H9 (cell line): ENCODE measurements around the gene RANBP17. TPM values are rescaled to one million over a fixed set of nuclear protein-coding genes. Genes with fewer than 3 reads are reported as not detected.

Experiments used
- DNase-seq: peaks from one replicate; pipeline ENCODE4 v3.0.0-alpha.2; 2017
- H2AFZ ChIP-seq: one replicate; pipeline ENCODE4 v1.6.1; 2013; ENCODE audit warnings: mild to moderate bottlenecking, low read length, control low read depth, moderate library complexity
- H2AK5ac ChIP-seq: 2 replicates; pipeline ENCODE4 v1.6.1; 2013; ENCODE audit warnings: low read length, control low read depth, mixed read lengths; ENCODE audit not compliant: insufficient read length
- H2BK120ac ChIP-seq: one replicate; pipeline ENCODE4 v1.6.1; 2013; ENCODE audit warnings: low read depth, mild to moderate bottlenecking, low read length, control low read depth, inconsistent platforms; ENCODE audit not compliant: poor library complexity, severe bottlenecking
- H2BK12ac ChIP-seq: 2 replicates; pipeline ENCODE4 v1.6.1; 2013; ENCODE audit warnings: low read length, control low read depth, mixed read lengths, low read depth; ENCODE audit not compliant: insufficient read length
- H2BK15ac ChIP-seq: 2 replicates; pipeline ENCODE4 v1.6.1; 2013; ENCODE audit warnings: low read depth, low read length, control low read depth
- H2BK20ac ChIP-seq: one replicate; pipeline ENCODE4 v1.6.1; 2013; ENCODE audit warnings: low read depth, mild to moderate bottlenecking, low read length, control low read depth, inconsistent platforms; ENCODE audit not compliant: poor library complexity, severe bottlenecking
- H2BK5ac ChIP-seq: 2 replicates; pipeline ENCODE4 v1.6.1; 2013; ENCODE audit warnings: low read length, control low read depth, mixed read lengths; ENCODE audit not compliant: insufficient read length
- H3K14ac ChIP-seq: 2 replicates; pipeline ENCODE4 v1.6.1; 2013; ENCODE audit warnings: low read length, control low read depth; ENCODE audit not compliant: insufficient read depth
- H3K18ac ChIP-seq: 2 replicates; pipeline ENCODE4 v1.6.1; 2013; ENCODE audit warnings: low read depth, mild to moderate bottlenecking, mixed read lengths, low read length, control low read depth; ENCODE audit not compliant: insufficient read length
- H3K23ac ChIP-seq: 2 replicates; pipeline ENCODE4 v1.6.1; 2013; ENCODE audit warnings: low read length, control low read depth, mixed read lengths, low read depth; ENCODE audit not compliant: insufficient read length
- H3K23me2 ChIP-seq: 2 replicates; pipeline ENCODE4 v1.6.1; 2013; ENCODE audit warnings: low read depth, mild to moderate bottlenecking, mixed read lengths, low read length, control low read depth; ENCODE audit not compliant: insufficient read length, poor library complexity, severe bottlenecking
- H3K27ac ChIP-seq: 2 replicates; pipeline ENCODE4 v1.5.1; 2013; ENCODE audit warnings: low read length, control low read depth, mixed read lengths, low read depth; ENCODE audit not compliant: insufficient read length
- H3K27me3 ChIP-seq: 2 replicates; pipeline ENCODE4 v1.6.1; 2013; ENCODE audit warnings: low read length, control low read depth, inconsistent platforms; ENCODE audit not compliant: insufficient read depth
- H3K4ac ChIP-seq: 2 replicates; pipeline ENCODE4 v1.6.1; 2013; ENCODE audit warnings: low read depth, mild to moderate bottlenecking, control low read depth, inconsistent platforms, low read length, moderate library complexity
- H3K4me1 ChIP-seq: 2 replicates; pipeline ENCODE4 v1.6.1; 2013; ENCODE audit warnings: low read length, control low read depth, inconsistent platforms; ENCODE audit not compliant: insufficient read depth
- H3K4me2 ChIP-seq: 2 replicates; pipeline ENCODE4 v1.6.1; 2013; ENCODE audit warnings: low read length, control low read depth, mixed read lengths; ENCODE audit not compliant: insufficient read length, insufficient read depth
- H3K56ac ChIP-seq: 2 replicates; pipeline ENCODE4 v1.6.1; 2013; ENCODE audit warnings: low read depth, mild to moderate bottlenecking, mixed read lengths, low read length, control low read depth; ENCODE audit not compliant: insufficient read length
- H3K79me1 ChIP-seq: 2 replicates; pipeline ENCODE4 v1.6.1; 2013; ENCODE audit warnings: low read depth, mild to moderate bottlenecking, moderate library complexity, low read length, control low read depth, inconsistent platforms; ENCODE audit not compliant: insufficient read depth, poor library complexity, severe bottlenecking
- H3K79me2 ChIP-seq: 2 replicates; pipeline ENCODE4 v1.6.1; 2013; ENCODE audit warnings: low read length, control low read depth, inconsistent platforms; ENCODE audit not compliant: insufficient read depth
- H3K9ac ChIP-seq: 2 replicates; pipeline ENCODE4 v1.6.1; 2013; ENCODE audit warnings: low read length, control low read depth, mixed read lengths; ENCODE audit not compliant: insufficient read length; ENCODE audit errors: extremely low read depth
- H3K9me3 ChIP-seq: one replicate; pipeline ENCODE4 v1.6.1; 2013; ENCODE audit warnings: low read depth, low read length, inconsistent platforms; ENCODE audit not compliant: control insufficient read depth
- H3T11ph ChIP-seq: one replicate; pipeline ENCODE4 v1.6.1; 2013; ENCODE audit warnings: mild to moderate bottlenecking, low read length, control low read depth, inconsistent platforms
- H4K20me1 ChIP-seq: one replicate; pipeline ENCODE4 v1.6.1; 2013; ENCODE audit not compliant: control insufficient read depth, insufficient read length, insufficient read depth
- H4K5ac ChIP-seq: 2 replicates; pipeline ENCODE4 v1.6.1; 2013; ENCODE audit warnings: low read depth, mild to moderate bottlenecking, mixed read lengths, low read length, control low read depth; ENCODE audit not compliant: insufficient read length
- H4K8ac ChIP-seq: replicated peaks from 2 replicates; pipeline ENCODE4 v1.6.1; 2013; ENCODE audit warnings: low read length, control low read depth, mixed read lengths, low read depth; ENCODE audit not compliant: insufficient read length
- H4K91ac ChIP-seq: 2 replicates; pipeline ENCODE4 v1.6.1; 2013; ENCODE audit warnings: low read depth, mild to moderate bottlenecking, moderate library complexity, mixed read lengths, low read length, control low read depth; ENCODE audit not compliant: insufficient read length
- H3K27ac Mint-ChIP-seq, 3 experiments: 2 replicates in 2 of 3; 3 replicates in 1 of 3; pipeline ENCODE4 v1.8.0; 2020 to 2021; ENCODE audit warnings: mixed read lengths in 3 of 3, mild to moderate bottlenecking in 1 of 3, moderate library complexity in 1 of 3
- H3K27me3 Mint-ChIP-seq: 2 replicates; pipeline ENCODE4 v1.8.0; 2021; ENCODE audit warnings: low read depth, mild to moderate bottlenecking, moderate library complexity, mixed read lengths
- H3K36me3 Mint-ChIP-seq, 3 experiments: 2 replicates in 2 of 3; 3 replicates in 1 of 3; pipeline ENCODE4 v1.8.0; 2020 to 2021; ENCODE audit warnings: low read depth in 3 of 3, mixed read lengths in 3 of 3; ENCODE audit not compliant: insufficient read depth in 1 of 3
- H3K4me1 Mint-ChIP-seq, 2 experiments: 2 replicates each; pipeline ENCODE4 v1.8.0; 2020; ENCODE audit warnings: mixed read lengths in 2 of 2
- H3K4me3 Mint-ChIP-seq, 2 experiments: 2 replicates in 1 of 2; 3 replicates in 1 of 2; pipeline ENCODE4 v1.8.0; 2020 to 2021; ENCODE audit warnings: mild to moderate bottlenecking in 2 of 2, mixed read lengths in 2 of 2, moderate library complexity in 1 of 2
- H3K9me3 Mint-ChIP-seq, 2 experiments: 2 replicates in 1 of 2; 3 replicates in 1 of 2; pipeline ENCODE4 v1.8.0; 2020; ENCODE audit warnings: mild to moderate bottlenecking in 2 of 2, mixed read lengths in 2 of 2, moderate library complexity in 1 of 2
- WGBS: extraction: QIAGEN DNeasy Blood & Tissue Kit; methylation state at CpG from one replicate; pipeline ENCODE4 v1.1.7; 2013; ENCODE audit warnings: missing lambda C conversion rate, low lambda C conversion rate, mixed read lengths; ENCODE audit not compliant: insufficient read length; ENCODE audit errors: extremely low coverage; 5-methylcytosine and 5-hydroxymethylcytosine counted together
- total RNA-seq: library from RNA; stranded (reverse); gene quantifications from 2 replicates; pipeline ENCODE4 v1.2.1, GENCODE V29; 2021
- TF ChIP-seq, protein P1 (sequence below): fragments of 200-600 bp; sonication (generic); conservative IDR thresholded peaks from 3 replicates; pipeline ENCODE4 v1.8.0; 2021; ENCODE audit warnings: antibody characterized with exemption, mild to moderate bottlenecking

RANBP17 gene
- total RNA-seq, 1 experiment from 2014 or later: 16.5 TPM

DNA sequence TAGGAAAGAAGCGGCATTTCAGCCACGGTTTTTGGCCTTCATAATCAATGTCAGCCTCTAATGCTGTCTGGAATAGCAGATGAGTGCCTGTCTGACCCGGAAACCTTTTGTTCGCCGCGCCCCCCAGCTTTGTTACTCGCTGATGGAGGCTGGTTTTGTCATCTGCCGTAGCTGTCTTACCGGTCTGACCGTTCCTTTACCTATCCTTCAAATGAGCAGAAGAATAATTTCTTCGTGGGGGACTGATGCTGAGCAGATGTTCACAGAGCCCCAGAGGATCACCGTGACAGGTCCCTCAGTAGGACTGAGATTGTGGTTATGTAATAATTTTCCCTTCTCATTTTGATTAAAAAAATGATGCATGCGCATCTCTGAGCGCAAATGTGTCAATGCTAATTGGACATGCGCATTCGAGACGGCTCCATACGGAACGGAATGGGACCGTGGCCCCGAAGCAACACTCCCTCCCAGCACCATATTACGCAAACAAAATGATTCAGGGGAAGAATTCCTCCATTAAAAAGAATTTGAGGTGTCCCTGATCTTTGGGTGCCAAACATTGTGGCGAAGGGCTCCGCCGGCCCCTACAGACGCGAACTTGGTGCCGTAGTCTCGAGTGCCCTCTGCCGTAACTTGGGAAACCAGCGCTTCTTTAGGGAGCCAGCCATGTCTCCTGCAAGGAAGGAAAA lies 474.8 kb downstream of the RANBP17 start:
- Histone ChIP-seq H3K56ac (no peak overlapping the region), H2AFZ (no peak overlapping the region), H2BK15ac (no peak overlapping the region), H3K9ac (no peak overlapping the region), H4K8ac (no peak overlapping the region), H4K5ac (no peak overlapping the region), H2BK120ac (no peak overlapping the region), H3K23me2 (no peaks in the 10 kb centered on the region), H3T11ph (no peak overlapping the region), H4K91ac (no peak overlapping the region), H3K4me2 (peak overlapping the region; percentile 57), H4K20me1 (no peaks in the 10 kb centered on the region), H3K27ac (no peak overlapping the region), H2BK20ac (no peak overlapping the region), H3K23ac (no peak overlapping the region), H3K4ac (no peak overlapping the region), H2AK5ac (no peak overlapping the region), H3K18ac (no peak overlapping the region), H3K79me2 (no peaks in the 10 kb centered on the region), H2BK12ac (no peak overlapping the region), H3K79me1 (no peaks in the 10 kb centered on the region), H2BK5ac (no peak overlapping the region), H3K14ac (no peak overlapping the region), H3K4me1 (no peaks in the 10 kb centered on the region), H3K27me3 (peaks cover 9% of the 10 kb centered on the region; the same call in 1 of the 2 replicates), H3K9me3 (no peaks in the 10 kb centered on the region)
- Mint-ChIP-seq H3K4me3 (peak overlapping the region in 1 of 2 experiments; percentile 62; a peak in 3 of 5 replicates), H3K27ac (no peak overlapping the region), H3K4me1 (peaks cover 0 to 6% of the 10 kb centered on the region in 2 experiments; a peak in 2 of 4 replicates), H3K9me3 (no peaks in the 10 kb centered on the region), H3K27me3 (peaks cover 67% of the 10 kb centered on the region), H3K36me3 (no peaks in the 10 kb centered on the region)
- no peak for DNase-seq
- WGBS: no CpG with 5 or more reads among the region's 31 CpGs
- TF ChIP-seq, protein P1, sequence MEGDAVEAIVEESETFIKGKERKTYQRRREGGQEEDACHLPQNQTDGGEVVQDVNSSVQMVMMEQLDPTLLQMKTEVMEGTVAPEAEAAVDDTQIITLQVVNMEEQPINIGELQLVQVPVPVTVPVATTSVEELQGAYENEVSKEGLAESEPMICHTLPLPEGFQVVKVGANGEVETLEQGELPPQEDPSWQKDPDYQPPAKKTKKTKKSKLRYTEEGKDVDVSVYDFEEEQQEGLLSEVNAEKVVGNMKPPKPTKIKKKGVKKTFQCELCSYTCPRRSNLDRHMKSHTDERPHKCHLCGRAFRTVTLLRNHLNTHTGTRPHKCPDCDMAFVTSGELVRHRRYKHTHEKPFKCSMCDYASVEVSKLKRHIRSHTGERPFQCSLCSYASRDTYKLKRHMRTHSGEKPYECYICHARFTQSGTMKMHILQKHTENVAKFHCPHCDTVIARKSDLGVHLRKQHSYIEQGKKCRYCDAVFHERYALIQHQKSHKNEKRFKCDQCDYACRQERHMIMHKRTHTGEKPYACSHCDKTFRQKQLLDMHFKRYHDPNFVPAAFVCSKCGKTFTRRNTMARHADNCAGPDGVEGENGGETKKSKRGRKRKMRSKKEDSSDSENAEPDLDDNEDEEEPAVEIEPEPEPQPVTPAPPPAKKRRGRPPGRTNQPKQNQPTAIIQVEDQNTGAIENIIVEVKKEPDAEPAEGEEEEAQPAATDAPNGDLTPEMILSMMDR: peak; percentile 62
